WTC11 (cell line): Measurements from ENCODE around the gene GOLGA8A.

Experiments used
- JAZF1 ChIP-seq: fragments of 250-450 bp; sonication (Bioruptor Pico); IDR thresholded peaks from 2 replicates; pipeline ENCODE4 v1.9.0; 2021; ENCODE audit warnings: moderate library complexity, mild to moderate bottlenecking, inconsistent platforms
- OVOL2 ChIP-seq: fragments of 250-450 bp; sonication (Bioruptor Pico); IDR thresholded peaks from 2 replicates; pipeline ENCODE4 v1.9.0; 2021; ENCODE audit warnings: mild to moderate bottlenecking, borderline replicate concordance

DNA sequence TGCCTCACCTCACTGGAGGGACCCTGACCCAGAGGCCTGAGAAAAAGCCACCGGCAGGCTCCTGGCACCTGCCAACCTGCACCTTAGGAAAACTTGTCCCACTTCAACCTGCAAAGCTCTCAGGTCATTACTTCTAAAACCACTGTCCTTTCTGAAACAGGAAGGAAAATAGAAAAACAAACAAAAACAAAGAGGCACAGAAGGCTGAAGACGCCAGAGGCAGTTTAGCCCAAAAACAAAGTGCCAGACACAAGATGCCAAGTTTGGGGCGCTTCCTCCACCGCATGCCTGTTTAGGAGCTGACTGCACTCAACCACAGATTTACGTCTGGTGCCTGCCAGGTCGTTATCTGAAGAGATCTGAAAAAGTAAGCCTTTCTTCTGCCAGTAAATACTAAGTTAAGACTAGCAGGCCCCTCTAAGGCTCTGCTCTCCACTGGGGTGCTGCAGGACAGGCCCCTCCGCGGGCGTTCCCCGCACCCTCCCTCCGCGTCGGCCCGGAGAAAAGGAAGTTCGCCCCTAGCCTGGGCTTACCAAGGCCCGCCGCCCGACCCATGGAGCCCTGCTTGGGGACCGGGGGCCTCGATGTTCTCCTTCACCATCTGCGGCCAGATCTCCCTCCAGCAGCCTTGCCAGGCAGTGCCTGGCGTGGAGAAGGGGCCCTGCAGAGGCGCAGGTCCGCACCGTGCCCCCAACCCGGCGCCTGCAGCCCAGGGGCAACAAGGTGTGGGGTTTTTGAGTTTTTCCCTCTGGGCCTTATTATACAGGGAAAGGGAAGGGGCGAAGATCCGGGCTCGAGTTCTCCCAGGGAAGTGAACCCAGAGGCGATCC, 1.3 kb downstream of the GOLGA8A start:
- TF ChIP-seq OVOL2 (no peak), JAZF1 (no peak)
